ENCODE results near the gene LOXL1.

The LOXL1 gene

GRCh38 chr15:73981761-73982221 is 55.5 kb downstream of the LOXL1 start:
- DNase-seq, result no peak

GRCh38 chr15:73982222-73982962 is 56.1 kb downstream of the LOXL1 start:
- DNase-seq, result peak in 1 of 2 donors; percentile 54

- DNase-seq, result no peak
These were observed 57.0 kb downstream of the LOXL1 start for GRCh38 chr15:73983211-73983727.

- no peak for DNase-seq
These were observed 57.5 kb downstream of the LOXL1 start for GRCh38 chr15:73983773-73984172.

- DNase-seq, result no peak
These were observed 58.1 kb downstream of the LOXL1 start for GRCh38 chr15:73984208-73984979.

- no peak for DNase-seq
These were observed 59.0 kb downstream of the LOXL1 start for GRCh38 chr15:73985101-73985873.

- DNase-seq, result no peak
These were observed 60.0 kb downstream of the LOXL1 start for GRCh38 chr15:73986055-73986775.

- DNase-seq, result no peak
These were observed 60.5 kb downstream of the LOXL1 start for GRCh38 chr15:73986776-73987056.

- DNase-seq, result no peak
These were observed 61.0 kb downstream of the LOXL1 start for GRCh38 chr15:73987250-73987649.

GRCh38 chr15:73987681-73988444 is 61.6 kb downstream of the LOXL1 start:
- DNase-seq, result no peak

GRCh38 chr15:73988445-73988969 is 62.2 kb downstream of the LOXL1 start:
- no peak for DNase-seq

GRCh38 chr15:73989001-73989798 is 62.9 kb downstream of the LOXL1 start:
- no peak for DNase-seq

GRCh38 chr15:73990250-73991005 is 64.2 kb downstream of the LOXL1 start:
- no peak for DNase-seq

GRCh38 chr15:73991260-73991659 is 65.0 kb downstream of the LOXL1 start:
- no peak for DNase-seq

GRCh38 chr15:73991726-73992593 is 65.7 kb downstream of the LOXL1 start, which contains the start of gene STOML1:
STOML1 (minus strand) TSS chr15:73992295; CDS start chr15:73992223, 72 bp downstream.
- peak; percentile 98 for DNase-seq

- no peak for DNase-seq
These were observed 66.3 kb downstream of the LOXL1 start for GRCh38 chr15:73992594-73992898.

- DNase-seq, result no peak
These were observed 67.1 kb downstream of the LOXL1 start for GRCh38 chr15:73993211-73993994.

- peak; percentile 94 to 96 for DNase-seq
These were observed 68.2 kb downstream of the LOXL1 start, which contains the start of gene PML for GRCh38 chr15:73994413-73994883. PML (plus strand) TSS chr15:73994716; CDS start chr15:73994813, 97 bp downstream.

Measured in stimulated activated CD4-positive, alpha-beta T cell treated with anti-CD3 and anti-CD28 coated beads, Interleukin-2, amount 100 ng/mL, for 24 hours (primary cell).